ENCODE results near the gene KAT7.
"Not testable (repeated sequence)": the region's sequence is repeated elsewhere in the genome, so short reads cannot be mapped to it uniquely, and the experiment has no call there.

The KAT7 gene

DNA sequence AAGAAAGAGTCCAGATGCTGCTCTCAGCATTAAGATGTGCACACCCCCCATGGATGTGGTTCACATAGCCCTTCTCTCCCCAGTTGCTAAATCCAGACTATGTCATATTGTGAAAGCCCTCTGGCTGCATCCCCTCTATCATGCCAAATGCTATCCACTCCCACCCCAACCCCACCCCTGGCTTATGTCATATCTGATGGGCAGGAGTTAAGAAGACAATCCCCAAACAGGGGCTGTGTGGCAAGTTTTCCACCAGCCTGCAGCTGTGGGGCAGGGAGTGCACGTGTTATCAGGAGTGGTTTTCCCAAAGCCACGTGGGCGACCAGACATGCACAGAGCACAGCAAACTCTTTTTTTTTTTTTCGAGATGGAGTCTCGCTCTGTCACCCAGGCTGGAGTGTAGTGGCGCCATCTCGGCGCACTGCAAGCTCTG lies 34.5 kb upstream of the KAT7 start:
- no peak overlapping the region for H3K27ac ChIP-seq
- H3K4me3 ChIP-seq (IDR thresholded peaks at IDR 0.05; ENCODE audit: insufficient read depth, low read depth, low read length): no peak overlapping the region
- peaks cover 93% of the 10 kb centered on the region for H3K79me2 ChIP-seq (ENCODE audit: insufficient read depth, low read depth)
- H4K20me1 ChIP-seq (ENCODE audit: insufficient read depth): no peaks in the 10 kb centered on the region
- no peaks in the 10 kb centered on the region for H3K36me3 ChIP-seq (ENCODE audit: insufficient read depth)
- H3K4me1 ChIP-seq (ENCODE audit: low read depth, poor library complexity, severe bottlenecking): peaks cover 95% of the 10 kb centered on the region
- H3K4me2 ChIP-seq: no peak overlapping the region; the same call in 1 of the 2 replicates
- no peak overlapping the region for H2AFZ ChIP-seq (ENCODE audit: low read depth)
- no peaks in the 10 kb centered on the region for H3K27me3 ChIP-seq (ENCODE audit: insufficient read depth, low read depth)
- H3K9ac ChIP-seq: no peak overlapping the region
- no peak for TF ChIP-seq CTCF (conservative IDR thresholded peaks at IDR 0.05; ENCODE audit: low read depth, low read length)

DNA sequence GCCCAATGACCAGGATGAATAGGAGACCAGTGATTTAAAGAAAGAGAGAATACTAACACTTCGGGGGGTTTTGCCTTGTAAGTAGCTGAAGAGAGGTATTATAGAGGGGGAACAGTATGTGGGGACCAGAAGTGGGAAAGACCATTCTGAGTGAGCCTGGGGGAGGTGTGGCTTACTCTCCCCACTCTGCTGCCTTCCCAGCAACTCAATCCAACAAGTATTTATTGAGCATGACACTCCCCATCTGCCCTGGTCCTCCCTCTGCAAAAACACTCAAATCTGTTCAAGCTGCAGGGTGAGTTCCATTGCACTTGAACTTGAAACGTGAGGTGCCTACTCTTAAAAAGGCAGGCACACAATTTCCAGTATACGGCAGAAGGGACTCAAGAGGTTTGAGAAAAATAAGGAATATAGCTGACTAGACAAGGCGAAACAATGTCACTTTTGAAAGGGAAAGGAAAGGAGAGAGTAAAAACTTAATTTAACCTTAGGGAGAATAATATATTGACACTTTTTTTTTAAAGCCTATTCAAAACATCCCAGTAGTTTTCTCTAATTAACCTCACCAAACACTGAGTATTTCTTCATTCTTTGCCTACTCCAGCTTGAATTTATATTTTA lies 32.7 kb upstream of the KAT7 start:
- no peak overlapping the region for H3K27ac ChIP-seq
- no peaks in the 10 kb centered on the region for H3K36me3 ChIP-seq (ENCODE audit: insufficient read depth)
- H3K9ac ChIP-seq: no peak overlapping the region
- no peak overlapping the region for H3K4me3 ChIP-seq (IDR thresholded peaks at IDR 0.05; ENCODE audit: insufficient read depth, low read depth, low read length)
- no peak for TF ChIP-seq CTCF (conservative IDR thresholded peaks at IDR 0.05; ENCODE audit: low read depth, low read length)
- H3K79me2 ChIP-seq (ENCODE audit: insufficient read depth, low read depth): peaks cover 98% of the 10 kb centered on the region
- H4K20me1 ChIP-seq (ENCODE audit: insufficient read depth): no peaks in the 10 kb centered on the region; the same call in 1 of the 2 replicates
- H3K4me1 ChIP-seq (ENCODE audit: low read depth, poor library complexity, severe bottlenecking): peaks cover 95% of the 10 kb centered on the region
- H2AFZ ChIP-seq (ENCODE audit: low read depth): no peak overlapping the region
- peak overlapping the region; percentile 1; the same call in 1 of the 2 replicates for H3K4me2 ChIP-seq
- no peaks in the 10 kb centered on the region for H3K27me3 ChIP-seq (ENCODE audit: insufficient read depth, low read depth)

DNA sequence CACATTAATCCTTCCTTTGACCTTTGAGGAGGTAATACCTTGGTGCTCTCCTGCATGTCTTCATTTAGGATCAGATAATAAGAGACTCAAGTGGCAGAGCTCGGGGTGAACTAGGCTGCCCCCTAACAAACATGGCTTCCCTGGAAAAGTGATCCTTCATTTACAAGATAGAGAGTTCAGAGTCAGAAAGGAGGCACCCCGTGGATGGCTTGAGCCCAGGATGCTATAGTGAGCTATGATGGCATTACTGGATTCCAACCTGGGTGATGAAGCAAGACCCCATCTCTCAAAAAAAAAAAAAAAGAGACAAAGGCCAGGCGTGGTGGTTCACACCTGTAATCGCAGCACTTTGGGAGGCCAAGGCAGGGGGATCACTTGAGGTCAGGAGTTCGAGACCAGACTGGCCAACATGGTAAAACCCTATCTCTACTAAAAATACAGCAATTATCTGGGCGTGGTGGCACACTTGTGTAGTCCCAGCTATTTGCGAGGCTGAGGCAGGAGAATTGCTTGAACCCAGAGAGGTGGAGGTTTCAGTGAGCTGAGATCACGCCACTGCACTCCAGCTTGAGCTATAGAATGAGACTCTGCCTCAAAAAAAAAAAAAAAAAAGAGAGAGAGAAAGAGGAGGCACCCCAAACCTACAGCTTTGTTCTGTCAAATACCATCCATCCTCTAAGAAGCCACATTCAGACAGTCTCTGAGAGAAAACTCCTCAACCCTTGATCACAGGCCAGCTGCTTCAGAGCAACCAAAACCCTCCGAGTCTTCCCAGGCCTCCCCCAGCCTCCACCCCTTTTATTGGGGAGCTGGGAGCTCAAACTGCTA lies 31.9 kb upstream of the KAT7 start:
- no peak for TF ChIP-seq CTCF (conservative IDR thresholded peaks at IDR 0.05; ENCODE audit: low read depth, low read length)
- H3K79me2 ChIP-seq (ENCODE audit: insufficient read depth, low read depth): peaks cover 98% of the 10 kb centered on the region

GRCh38 chr17:49757151-49757777 lies 31.2 kb upstream of the KAT7 start:
- Histone ChIP-seq H3K4me3 (IDR thresholded peaks at IDR 0.05; ENCODE audit: insufficient read depth, low read depth, low read length) (no peak overlapping the region), H3K4me1 (ENCODE audit: low read depth, poor library complexity, severe bottlenecking) (peaks cover 95% of the 10 kb centered on the region), H3K79me2 (ENCODE audit: insufficient read depth, low read depth) (peaks cover 98% of the 10 kb centered on the region), H4K20me1 (ENCODE audit: insufficient read depth) (peaks cover 4% of the 10 kb centered on the region; the same call in 1 of the 2 replicates), H2AFZ (ENCODE audit: low read depth) (no peak overlapping the region), H3K36me3 (ENCODE audit: insufficient read depth) (no peaks in the 10 kb centered on the region), H3K27ac (no peak overlapping the region), H3K4me2 (no peak overlapping the region; the same call in 1 of the 2 replicates), H3K27me3 (ENCODE audit: insufficient read depth, low read depth) (no peaks in the 10 kb centered on the region), H3K9ac (no peak overlapping the region)
- no peak for TF ChIP-seq CTCF (conservative IDR thresholded peaks at IDR 0.05; ENCODE audit: low read depth, low read length)

More for the DNA sequence above, 31.9 kb upstream of the KAT7 start:
- no peak overlapping the region; the same call in 1 of the 2 replicates for H3K4me2 ChIP-seq
- peaks cover 4% of the 10 kb centered on the region; the same call in 1 of the 2 replicates for H4K20me1 ChIP-seq (ENCODE audit: insufficient read depth)
- H3K36me3 ChIP-seq (ENCODE audit: insufficient read depth): no peaks in the 10 kb centered on the region
- no peak overlapping the region for H3K4me3 ChIP-seq (IDR thresholded peaks at IDR 0.05; ENCODE audit: insufficient read depth, low read depth, low read length)
- H3K27ac ChIP-seq: no peak overlapping the region
- no peak overlapping the region for H3K9ac ChIP-seq
- no peaks in the 10 kb centered on the region for H3K27me3 ChIP-seq (ENCODE audit: insufficient read depth, low read depth)
- peaks cover 95% of the 10 kb centered on the region for H3K4me1 ChIP-seq (ENCODE audit: low read depth, poor library complexity, severe bottlenecking)
- no peak overlapping the region for H2AFZ ChIP-seq (ENCODE audit: low read depth)

DNA sequence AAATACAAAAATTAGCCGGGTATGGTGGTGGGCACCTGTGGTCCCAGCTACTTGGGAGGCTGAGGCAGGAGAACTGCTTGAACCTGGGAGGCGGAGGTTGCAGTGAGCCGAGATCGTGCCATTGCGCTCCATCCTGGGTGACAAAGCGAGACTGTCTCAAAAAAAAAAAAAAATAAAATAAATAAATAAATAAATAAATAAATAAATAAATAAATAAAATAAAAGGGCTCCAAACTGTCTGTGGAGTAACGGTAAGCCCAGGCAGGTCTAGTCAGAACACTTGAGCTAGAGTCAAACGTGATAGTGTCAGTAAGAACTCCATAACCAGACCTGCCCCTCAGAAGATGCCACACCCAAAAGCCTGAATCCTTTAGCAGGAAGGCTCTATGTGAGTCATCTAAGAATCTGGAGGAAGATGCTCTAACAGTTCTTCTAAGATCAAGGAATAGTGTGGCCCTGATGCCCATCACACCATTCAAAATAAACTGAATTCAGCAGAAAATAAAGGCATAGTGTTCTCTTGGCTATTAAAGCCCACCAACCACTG lies 29.9 kb upstream of the KAT7 start:
- Histone ChIP-seq H3K79me2 (ENCODE audit: insufficient read depth, low read depth) (peaks cover 98% of the 10 kb centered on the region), H3K4me2 (peak overlapping the region; percentile 98; the same call in 1 of the 2 replicates), H3K4me1 (ENCODE audit: low read depth, poor library complexity, severe bottlenecking) (peaks cover 88% of the 10 kb centered on the region)
- H2AFZ ChIP-seq (ENCODE audit: low read depth); H3K4me3 ChIP-seq (IDR thresholded peaks at IDR 0.05; ENCODE audit: insufficient read depth, low read depth, low read length); H3K27me3 ChIP-seq (ENCODE audit: insufficient read depth, low read depth); H3K36me3 ChIP-seq (ENCODE audit: insufficient read depth); H3K27ac ChIP-seq; H4K20me1 ChIP-seq (ENCODE audit: insufficient read depth); H3K9ac ChIP-seq: not testable (repeated sequence)
